Smooth muscle cell (in vitro differentiated cells): Measurements from ENCODE around the gene TCIRG1. TPM values are rescaled to one million over a fixed set of nuclear protein-coding genes. Genes with fewer than 3 reads are reported as not detected.

Experiments used
- DNase-seq: peaks from one replicate; lab custom pipeline; 2025; ENCODE audit not compliant: unreplicated experiment; lab: John Stamatoyannopoulos, UW
- H2AFZ ChIP-seq: fragments of 200-600 bp; sonication (generic); 2 replicates; pipeline ENCODE4 v1.6.0; 2016; ENCODE audit warnings: antibody characterized with exemption, low read depth, mild to moderate bottlenecking
- H3F3A ChIP-seq: fragments of 200-600 bp; sonication (generic); 2 replicates; pipeline ENCODE4 v1.6.0; 2017; ENCODE audit warnings: antibody characterized with exemption, low read depth
- H3K27ac ChIP-seq: fragments of 200-600 bp; sonication (generic); 2 replicates; pipeline ENCODE4 v1.5.1; 2016; ENCODE audit warnings: low read depth, mild to moderate bottlenecking
- H3K27me3 ChIP-seq: fragments of 200-600 bp; sonication (generic); 2 replicates; pipeline ENCODE4 v1.6.1; 2016; ENCODE audit warnings: low read depth, mild to moderate bottlenecking
- H3K36me3 ChIP-seq: fragments of 200-600 bp; sonication (generic); 2 replicates; pipeline ENCODE4 v1.5.1; 2016; ENCODE audit warnings: low read depth
- H3K4me1 ChIP-seq: fragments of 200-600 bp; sonication (generic); 2 replicates; pipeline ENCODE4 v1.5.1; 2016; ENCODE audit warnings: low read depth
- H3K4me2 ChIP-seq: fragments of 200-600 bp; sonication (generic); 2 replicates; pipeline ENCODE4 v1.6.0; 2016; ENCODE audit warnings: mild to moderate bottlenecking
- H3K4me3 ChIP-seq: fragments of 200-600 bp; sonication (generic); 2 replicates; pipeline ENCODE4 v1.5.1; 2016; ENCODE audit warnings: mild to moderate bottlenecking
- H3K79me2 ChIP-seq: fragments of 200-600 bp; sonication (generic); 2 replicates; pipeline ENCODE4 v1.6.0; 2016; ENCODE audit warnings: low read depth, mild to moderate bottlenecking
- H3K9ac ChIP-seq: fragments of 200-600 bp; sonication (generic); 2 replicates; pipeline ENCODE4 v1.6.0; 2016; ENCODE audit warnings: low read depth
- H3K9me3 ChIP-seq: fragments of 200-600 bp; sonication (generic); replicated peaks from 2 replicates; pipeline ENCODE4 v1.5.1; 2016; ENCODE audit warnings: low read depth
- H4K20me1 ChIP-seq: fragments of 200-600 bp; sonication (generic); 2 replicates; pipeline ENCODE4 v1.6.0; 2016; ENCODE audit warnings: low read depth
- WGBS: methylation state at CpG from one replicate; pipeline ENCODE4 v1.1.7; 2016; ENCODE audit warnings: low lambda C conversion rate; 5-methylcytosine and 5-hydroxymethylcytosine counted together
- polyA plus RNA-seq: library from polyadenylated mRNA; unstranded; fragments of >200 nt; fragmentation: Nextera tagmentation; extraction: Ambion mirVana; gene quantifications from 2 replicates; pipeline ENCODE4 v1.2.1, GENCODE V29; 2016
- total RNA-seq: library from RNA; depleted of rRNA; stranded (reverse); fragments of >200 nt; gene quantifications from 2 replicates; pipeline ENCODE4 v1.2.3, GENCODE V29; 2014
- TF ChIP-seq, protein P1 (sequence below): fragments of 200-600 bp; sonication (generic); IDR thresholded peaks from 2 replicates; pipeline ENCODE4 v1.5.1; 2017; ENCODE audit warnings: borderline replicate concordance, mild to moderate bottlenecking, antibody characterized with exemption; ENCODE audit not compliant: insufficient read depth, poor library complexity, severe bottlenecking

TCIRG1 gene
- total and polyA plus RNA-seq, 2 experiments from 2014 or later = 39.7 to 59.0 TPM

DNA sequence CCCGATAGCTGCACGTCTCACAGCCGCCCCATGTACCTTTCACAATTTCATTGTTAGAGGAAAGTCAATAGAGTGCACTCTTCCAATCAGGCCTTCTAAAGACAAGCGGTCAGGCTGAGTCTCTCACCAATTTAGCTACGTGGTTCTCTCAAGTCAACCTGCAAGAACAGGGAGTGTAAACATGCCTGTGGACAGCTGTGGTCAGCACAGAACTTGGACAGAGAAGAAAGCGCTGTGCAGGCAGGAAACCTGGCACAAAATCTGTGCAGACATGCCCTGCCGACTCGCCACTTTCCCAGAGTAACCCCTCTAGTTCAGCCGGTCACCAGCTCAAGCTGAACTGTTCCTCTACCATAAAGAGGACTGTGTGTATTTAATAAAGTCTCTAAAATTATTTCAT, 42.9 kb downstream of the TCIRG1 start:
- Histone ChIP-seq H3K4me2 (no peak overlapping the region), H3K9me3 (no peaks in the 10 kb centered on the region), H3F3A (no peaks in the 10 kb centered on the region), H2AFZ (no peak overlapping the region), H3K4me1 (no peaks in the 10 kb centered on the region), H3K27ac (no peak overlapping the region), H3K27me3 (no peaks in the 10 kb centered on the region), H3K36me3 (no peaks in the 10 kb centered on the region), H3K4me3 (no peak overlapping the region), H3K9ac (no peak overlapping the region), H4K20me1 (peaks cover 46% of the 10 kb centered on the region), H3K79me2 (peaks cover 6% of the 10 kb centered on the region)
- TF ChIP-seq, protein P1, sequence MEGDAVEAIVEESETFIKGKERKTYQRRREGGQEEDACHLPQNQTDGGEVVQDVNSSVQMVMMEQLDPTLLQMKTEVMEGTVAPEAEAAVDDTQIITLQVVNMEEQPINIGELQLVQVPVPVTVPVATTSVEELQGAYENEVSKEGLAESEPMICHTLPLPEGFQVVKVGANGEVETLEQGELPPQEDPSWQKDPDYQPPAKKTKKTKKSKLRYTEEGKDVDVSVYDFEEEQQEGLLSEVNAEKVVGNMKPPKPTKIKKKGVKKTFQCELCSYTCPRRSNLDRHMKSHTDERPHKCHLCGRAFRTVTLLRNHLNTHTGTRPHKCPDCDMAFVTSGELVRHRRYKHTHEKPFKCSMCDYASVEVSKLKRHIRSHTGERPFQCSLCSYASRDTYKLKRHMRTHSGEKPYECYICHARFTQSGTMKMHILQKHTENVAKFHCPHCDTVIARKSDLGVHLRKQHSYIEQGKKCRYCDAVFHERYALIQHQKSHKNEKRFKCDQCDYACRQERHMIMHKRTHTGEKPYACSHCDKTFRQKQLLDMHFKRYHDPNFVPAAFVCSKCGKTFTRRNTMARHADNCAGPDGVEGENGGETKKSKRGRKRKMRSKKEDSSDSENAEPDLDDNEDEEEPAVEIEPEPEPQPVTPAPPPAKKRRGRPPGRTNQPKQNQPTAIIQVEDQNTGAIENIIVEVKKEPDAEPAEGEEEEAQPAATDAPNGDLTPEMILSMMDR = no peak
- no peak for DNase-seq
- WGBS = 92% methylated on average over 9 of the region's 9 CpGs

DNA sequence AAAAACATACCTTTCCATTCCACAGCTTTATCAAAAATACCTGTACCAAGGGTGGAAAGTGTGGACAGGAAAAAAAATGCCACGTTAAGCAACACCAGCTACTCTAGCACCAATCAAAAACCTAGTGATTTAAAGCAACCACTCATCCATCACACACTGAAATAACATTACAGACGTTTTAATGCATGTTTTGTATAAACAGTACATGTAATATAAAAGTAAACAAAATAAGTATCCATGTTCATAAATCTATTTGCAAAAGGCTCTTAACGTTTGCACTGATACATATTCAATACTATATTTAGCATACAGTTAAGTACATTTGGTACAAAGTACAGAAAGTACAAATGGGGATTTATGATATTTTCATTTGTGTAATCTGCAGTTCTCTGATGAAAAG, 43.7 kb downstream of the TCIRG1 start:
- Histone ChIP-seq H3K9ac (no peak overlapping the region), H3K36me3 (no peaks in the 10 kb centered on the region), H3K9me3 (no peaks in the 10 kb centered on the region), H3F3A (no peaks in the 10 kb centered on the region), H3K79me2 (peaks cover 11% of the 10 kb centered on the region), H3K4me1 (no peaks in the 10 kb centered on the region), H3K4me2 (no peak overlapping the region), H3K27ac (no peak overlapping the region), H4K20me1 (peaks cover 46% of the 10 kb centered on the region), H3K4me3 (no peak overlapping the region), H3K27me3 (no peaks in the 10 kb centered on the region), H2AFZ (no peak overlapping the region)
- DNase-seq = no peak
- 84% methylated on average over 3 of the region's 3 CpGs for WGBS
- TF ChIP-seq, protein P1 = no peak

DNA sequence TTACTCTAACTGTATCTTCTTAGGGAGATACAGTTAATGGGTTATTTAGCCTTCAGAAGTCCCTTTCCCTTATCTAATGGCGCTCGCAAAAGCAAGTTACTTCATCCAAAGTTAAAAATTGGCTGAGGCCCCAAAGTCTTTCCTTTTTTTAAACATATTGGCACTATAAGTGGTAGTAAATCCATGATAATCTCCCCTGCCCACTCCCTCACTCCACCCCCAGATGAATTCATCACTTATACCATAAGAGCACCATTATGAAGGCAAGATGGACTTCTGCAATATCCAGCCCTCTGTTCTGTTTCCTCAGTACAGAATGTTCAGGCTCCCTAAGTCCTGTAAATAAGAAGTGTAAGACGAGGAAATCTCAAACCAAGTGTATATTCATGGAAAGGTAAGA, 44.7 kb downstream of the TCIRG1 start:
- H3K27ac ChIP-seq = no peak overlapping the region
- H3K4me1 ChIP-seq = no peaks in the 10 kb centered on the region
- H3K27me3 ChIP-seq = no peaks in the 10 kb centered on the region
- no peaks in the 10 kb centered on the region for H3K36me3 ChIP-seq
- H4K20me1 ChIP-seq = peaks cover 43% of the 10 kb centered on the region
- H3K79me2 ChIP-seq = peaks cover 14% of the 10 kb centered on the region
- TF ChIP-seq, protein P1 = no peak
- no peaks in the 10 kb centered on the region for H3K9me3 ChIP-seq
- no peaks in the 10 kb centered on the region for H3F3A ChIP-seq
- DNase-seq = no peak
- H3K9ac ChIP-seq = no peak overlapping the region
- 38% methylated on average over 3 of the region's 3 CpGs for WGBS
- H2AFZ ChIP-seq = no peak overlapping the region
- no peak overlapping the region for H3K4me2 ChIP-seq
- no peak overlapping the region for H3K4me3 ChIP-seq

DNA sequence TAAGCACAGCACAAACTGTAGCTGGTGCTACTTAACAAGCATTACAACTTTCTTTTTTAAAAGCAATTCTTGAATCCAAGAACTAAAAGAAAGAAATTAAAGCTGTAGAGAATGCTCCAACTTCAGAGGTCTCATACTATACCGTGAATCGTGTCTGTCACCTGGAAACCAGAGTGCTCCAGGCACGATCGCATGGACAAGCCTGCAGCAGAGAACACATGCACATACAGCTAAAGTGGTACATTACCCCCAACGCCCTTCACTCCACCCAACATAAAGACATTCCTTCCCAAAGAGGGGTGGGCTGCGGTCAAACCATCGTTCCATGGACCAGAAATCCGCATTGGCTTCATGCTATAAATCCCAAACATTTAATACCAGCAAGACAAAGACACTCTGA, 50.9 kb downstream of the TCIRG1 start:
- H3K27ac ChIP-seq = no peak overlapping the region
- H3K4me2 ChIP-seq = no peak overlapping the region
- H3K4me1 ChIP-seq = no peaks in the 10 kb centered on the region
- H3K27me3 ChIP-seq = no peaks in the 10 kb centered on the region
- H2AFZ ChIP-seq = no peak overlapping the region
- H3K4me3 ChIP-seq = no peak overlapping the region
- 93% methylated on average over 8 of the region's 8 CpGs for WGBS
- peaks cover 32% of the 10 kb centered on the region for H4K20me1 ChIP-seq
- H3K79me2 ChIP-seq = peaks cover 21% of the 10 kb centered on the region
- DNase-seq = no peak
- no peaks in the 10 kb centered on the region for H3F3A ChIP-seq
- H3K9ac ChIP-seq = no peak overlapping the region
- H3K36me3 ChIP-seq = no peaks in the 10 kb centered on the region
- TF ChIP-seq, protein P1 = no peak
- H3K9me3 ChIP-seq = no peaks in the 10 kb centered on the region
